ENCODE data around the gene CADM3. TPM values are rescaled to one million over a fixed set of nuclear protein-coding genes. Genes with fewer than 3 reads are reported as not detected.

CADM3 gene
- total and polyA plus RNA-seq, 9 of the 15 experiments (the other 6 are each of a cell fraction or from before 2014, with no cell fraction given): 0.04 TPM; not detected in 8

DNA sequence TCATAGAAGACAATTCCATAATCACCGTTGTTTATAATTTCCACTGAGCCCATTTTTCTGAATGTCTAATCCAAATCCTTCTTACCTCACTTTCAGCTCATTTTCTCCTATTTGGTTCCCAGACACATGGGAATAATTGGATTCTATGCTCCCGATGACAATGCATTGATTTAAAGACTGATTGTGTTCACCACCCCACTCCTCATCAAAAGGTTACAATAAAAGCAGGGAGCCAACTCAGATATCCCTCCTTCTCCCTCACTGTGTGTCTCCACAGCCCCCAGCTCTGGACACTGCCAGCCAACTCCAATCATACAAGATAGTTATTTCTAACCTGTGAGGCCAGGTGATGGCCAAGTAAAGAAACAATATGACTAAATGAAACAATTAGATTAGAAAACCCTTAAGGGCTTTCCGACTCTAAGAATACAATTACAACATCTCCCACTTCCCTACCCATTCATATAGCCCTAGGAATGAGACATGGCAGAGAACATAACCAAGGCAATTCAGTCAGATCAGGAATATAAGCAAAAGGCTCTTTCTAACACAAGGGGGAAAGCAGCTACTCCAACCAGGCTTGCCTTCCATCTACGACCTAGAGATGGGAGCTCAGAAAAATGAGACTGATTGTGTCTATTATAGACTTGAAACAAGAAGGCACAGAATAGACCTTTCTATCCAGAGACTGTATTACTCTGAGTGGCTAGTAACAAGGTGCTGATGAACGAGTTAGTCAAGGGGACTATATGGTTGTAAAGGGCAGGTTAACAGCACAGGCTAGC lies 28.5 kb upstream of the CADM3 start:
- H3K27ac ChIP-seq (ENCODE audit: extremely low read depth, low read depth, low read length): no peak overlapping the region
- TF ChIP-seq RBM22 (IDR thresholded peaks at IDR 0.05; ENCODE audit: low read depth, low read length, poor library complexity, severe bottlenecking) (no peak), ZBTB17 (CRISPR knock-in tag; IDR thresholded peaks at IDR 0.05) (no peak), ETS2 (tag; IDR thresholded peaks at IDR 0.05; ENCODE audit: borderline replicate concordance, poor library complexity, severe bottlenecking) (no peak), GTF2E2 (tag; IDR thresholded peaks at IDR 0.05) (no peak), ZFP30 (CRISPR knock-in tag; IDR thresholded peaks at IDR 0.05; ENCODE audit: borderline replicate concordance) (no peak), RCOR1 (IDR thresholded peaks at IDR 0.05; ENCODE audit: borderline replicate concordance in 1 of 2, low read depth in 2 of 2, low read length in 2 of 2) (no peak), SPI1 (IDR thresholded peaks at IDR 0.05; ENCODE audit: borderline replicate concordance, low read depth, low read length) (no peak), EWSR1 (IDR thresholded peaks at IDR 0.05; ENCODE audit: borderline replicate concordance, low read depth, partially characterized antibody) (no peak)
- no peak overlapping the region for H3K9ac ChIP-seq (ENCODE audit: insufficient read depth in 1 of 2, low read depth in 2 of 2, low read length in 2 of 2)
- BruUV-seq (replicated peaks): no TSS peak
- CTCF ChIA-PET (ENCODE audit: low intra/inter-chr PET ratio): no interaction called here
- H3K9me3 ChIP-seq (replicated peaks; ENCODE audit: control insufficient read depth, insufficient read depth, low read depth, low read length): no peaks in the 10 kb centered on the region
- no peak overlapping the region for H3K4me2 ChIP-seq (ENCODE audit: insufficient read depth, low read length)
- 2% methylated on average over 5 of the region's 5 CpGs for WGBS (ENCODE audit: insufficient coverage, low coverage, missing lambda C conversion rate)
- DNase-seq (ENCODE audit: extremely low read depth in 1 of 4, low spot score in 3 of 4) (no peak), FAIRE-seq (no peak), ATAC-seq (no peak)
- no peak overlapping the region for H2AFZ ChIP-seq (ENCODE audit: low read depth, low read length)
- no peaks in the 10 kb centered on the region for H3K9me1 ChIP-seq (ENCODE audit: control insufficient read depth, insufficient read depth, low read length)
- H3K36me3 ChIP-seq (ENCODE audit: control insufficient read depth, insufficient read depth, low read length): no peaks in the 10 kb centered on the region
- H3K4me1 ChIP-seq (replicated peaks in 1 of 2; ENCODE audit: control insufficient read depth in 2 of 2, insufficient read depth in 2 of 2, low read length in 2 of 2): no peaks in the 10 kb centered on the region
- no peaks in the 10 kb centered on the region; a peak in 1 of 5 replicates for H3K27me3 ChIP-seq (ENCODE audit: control insufficient read depth in 2 of 2, insufficient read depth in 2 of 2, low read length in 2 of 2)
- in situ Hi-C loops (cut with MboI) (no loop called here), intact Hi-C loops (cut with micrococcal nuclease) (no loop called here)
- H3K79me2 ChIP-seq (ENCODE audit: control insufficient read depth, insufficient read depth, low read length): no peaks in the 10 kb centered on the region
- POLR2A ChIA-PET: no interaction called here
- H4K20me1 ChIP-seq (replicated peaks; ENCODE audit: control insufficient read depth, insufficient read depth, low read length): no peaks in the 10 kb centered on the region
- H3K4me3 ChIP-seq: no peak overlapping the region
